BE2C (cell line): ENCODE results near the gene TDP2. TPM values are rescaled to one million over a fixed set of nuclear protein-coding genes. Genes with fewer than 3 reads are reported as not detected.

ENCODE experiments used
- DNase-seq: peaks from one replicate; pipeline ENCODE4 v3.0.0-alpha.2; 2020
- H3K27me3 ChIP-seq: fragments of 250-450 bp; sonication (Bioruptor Pico); 2 replicates; pipeline ENCODE4 v1.5.1; 2020; ENCODE audit warnings: mild to moderate bottlenecking
- H3K36me3 ChIP-seq: fragments of 250-450 bp; sonication (Bioruptor Pico); 2 replicates; pipeline ENCODE4 v1.5.1; 2020; ENCODE audit warnings: mild to moderate bottlenecking
- H3K4me1 ChIP-seq: fragments of 250-450 bp; sonication (Bioruptor Pico); 2 replicates; pipeline ENCODE4 v1.5.1; 2020
- H3K4me3 ChIP-seq: 2 replicates; pipeline ENCODE4 v1.5.1; 2011; ENCODE audit warnings: low read depth, low read length
- H3K9me3 ChIP-seq: fragments of 250-450 bp; sonication (Bioruptor Pico); 2 replicates; pipeline ENCODE4 v1.5.1; 2020
- polyA plus RNA-seq: library from polyadenylated mRNA; unstranded; fragments of >200 nt; gene quantifications from one replicate; pipeline ENCODE4 v1.2.1, GENCODE V29; 2012; ENCODE audit warnings: low read depth, missing spikeins; ENCODE audit not compliant: insufficient read length, insufficient read depth
- TF ChIP-seq, protein P1 (sequence below): IDR thresholded peaks from 2 replicates; pipeline ENCODE4 v1.5.1; 2012; ENCODE audit warnings: mild to moderate bottlenecking, low read depth, low read length

Gene TDP2, protein sequence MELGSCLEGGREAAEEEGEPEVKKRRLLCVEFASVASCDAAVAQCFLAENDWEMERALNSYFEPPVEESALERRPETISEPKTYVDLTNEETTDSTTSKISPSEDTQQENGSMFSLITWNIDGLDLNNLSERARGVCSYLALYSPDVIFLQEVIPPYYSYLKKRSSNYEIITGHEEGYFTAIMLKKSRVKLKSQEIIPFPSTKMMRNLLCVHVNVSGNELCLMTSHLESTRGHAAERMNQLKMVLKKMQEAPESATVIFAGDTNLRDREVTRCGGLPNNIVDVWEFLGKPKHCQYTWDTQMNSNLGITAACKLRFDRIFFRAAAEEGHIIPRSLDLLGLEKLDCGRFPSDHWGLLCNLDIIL
- polyA plus RNA-seq, result 45.1 TPM

DNA sequence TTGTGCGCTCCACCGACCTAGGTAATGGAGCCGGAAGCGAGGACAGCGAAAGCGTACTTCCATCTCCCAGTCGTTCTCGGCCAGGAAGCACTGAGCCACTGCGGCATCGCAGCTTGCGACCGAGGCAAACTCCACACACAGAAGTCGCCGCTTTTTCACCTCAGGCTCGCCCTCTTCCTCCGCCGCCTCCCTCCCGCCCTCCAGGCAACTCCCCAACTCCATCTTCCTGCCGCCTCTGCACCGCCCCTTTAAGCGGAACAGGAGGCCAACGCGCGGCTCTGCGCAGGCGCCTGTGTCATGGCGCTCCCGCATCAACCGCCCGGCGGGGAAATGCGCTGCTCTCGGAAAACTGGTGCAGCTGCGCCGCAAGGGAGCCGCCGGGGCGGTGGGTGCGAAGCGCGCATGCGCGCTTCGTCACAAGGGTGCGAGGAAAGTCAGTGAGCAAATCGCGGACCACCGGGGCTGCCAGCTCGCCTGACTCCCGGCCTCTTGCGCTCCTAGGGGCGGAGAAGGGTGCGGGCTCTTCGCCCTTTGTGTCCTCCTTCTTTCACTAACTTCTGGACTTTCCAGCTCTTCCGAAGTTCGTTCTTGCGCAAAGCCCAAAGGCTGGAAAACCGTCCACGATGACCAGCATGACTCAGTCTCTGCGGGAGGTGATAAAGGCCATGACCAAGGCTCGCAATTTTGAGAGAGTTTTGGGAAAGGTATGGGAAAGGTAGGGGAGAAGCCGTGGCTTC, at the start of gene TDP2, which contains the start of gene ACOT13:
TSS of gene TDP2 (minus strand) at position 259 of the 737 bp plus-strand sequence. CDS start at position 222, 37 bp downstream.
TSS of gene ACOT13 (plus strand) at position 437 of the 737 bp plus-strand sequence. CDS start at position 624, 187 bp downstream.
- peak within 1 kb of the TSS; percentile 99 for H3K4me3 ChIP-seq
- H3K9me3 ChIP-seq, result no peaks in the 10 kb centered on the region; the same call in 1 of the 2 replicates
- peaks cover 8% of the 10 kb centered on the region for H3K36me3 ChIP-seq
- TF ChIP-seq, protein P1, sequence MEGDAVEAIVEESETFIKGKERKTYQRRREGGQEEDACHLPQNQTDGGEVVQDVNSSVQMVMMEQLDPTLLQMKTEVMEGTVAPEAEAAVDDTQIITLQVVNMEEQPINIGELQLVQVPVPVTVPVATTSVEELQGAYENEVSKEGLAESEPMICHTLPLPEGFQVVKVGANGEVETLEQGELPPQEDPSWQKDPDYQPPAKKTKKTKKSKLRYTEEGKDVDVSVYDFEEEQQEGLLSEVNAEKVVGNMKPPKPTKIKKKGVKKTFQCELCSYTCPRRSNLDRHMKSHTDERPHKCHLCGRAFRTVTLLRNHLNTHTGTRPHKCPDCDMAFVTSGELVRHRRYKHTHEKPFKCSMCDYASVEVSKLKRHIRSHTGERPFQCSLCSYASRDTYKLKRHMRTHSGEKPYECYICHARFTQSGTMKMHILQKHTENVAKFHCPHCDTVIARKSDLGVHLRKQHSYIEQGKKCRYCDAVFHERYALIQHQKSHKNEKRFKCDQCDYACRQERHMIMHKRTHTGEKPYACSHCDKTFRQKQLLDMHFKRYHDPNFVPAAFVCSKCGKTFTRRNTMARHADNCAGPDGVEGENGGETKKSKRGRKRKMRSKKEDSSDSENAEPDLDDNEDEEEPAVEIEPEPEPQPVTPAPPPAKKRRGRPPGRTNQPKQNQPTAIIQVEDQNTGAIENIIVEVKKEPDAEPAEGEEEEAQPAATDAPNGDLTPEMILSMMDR, result peak; percentile 64
- no peaks in the 10 kb centered on the region for H3K27me3 ChIP-seq
- H3K4me1 ChIP-seq, result no peaks in the 10 kb centered on the region
- DNase-seq, result peak; percentile 97

DNA sequence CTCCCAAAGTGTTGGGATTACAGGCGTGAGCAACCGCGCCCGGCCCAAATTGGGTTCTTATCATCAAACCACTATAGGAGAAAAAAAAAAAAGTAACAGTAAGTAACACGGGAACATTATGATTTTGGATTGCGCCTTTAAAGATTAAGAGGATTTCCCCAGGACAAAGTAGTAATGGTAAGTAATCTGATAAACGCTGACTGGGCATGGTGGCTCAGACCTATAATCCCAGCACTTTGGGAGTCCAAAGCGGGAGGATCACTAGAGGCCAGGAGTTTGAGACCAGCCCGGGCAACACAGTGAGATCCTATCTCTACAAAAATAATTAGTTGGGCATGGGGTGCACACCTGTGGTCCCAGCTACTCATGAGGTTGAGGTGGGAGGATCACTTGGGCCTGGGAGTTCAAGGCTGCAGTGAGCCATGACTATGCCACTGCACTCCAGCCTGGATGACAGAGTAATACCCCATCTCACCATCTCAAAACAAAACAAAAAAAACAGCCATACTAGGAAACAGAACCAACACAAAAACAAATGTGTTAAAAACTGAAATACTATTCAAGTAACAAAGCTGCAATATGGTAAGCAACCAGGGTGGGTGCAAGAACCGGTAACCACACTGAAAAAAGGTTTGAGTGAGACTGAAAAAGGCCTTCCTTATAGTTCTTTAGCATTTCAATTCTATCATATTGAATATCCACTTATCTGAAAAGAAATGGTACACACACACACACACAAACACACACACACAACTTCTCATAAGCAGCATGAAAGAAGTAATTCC, 44.0 kb upstream of the TDP2 start:
- TF ChIP-seq, protein P1, result no peak
- Histone ChIP-seq H3K36me3 (peaks cover 96% of the 10 kb centered on the region), H3K4me1 (no peaks in the 10 kb centered on the region), H3K9me3 (no peaks in the 10 kb centered on the region), H3K4me3 (no peak overlapping the region), H3K27me3 (no peaks in the 10 kb centered on the region)
- DNase-seq, result no peak

DNA sequence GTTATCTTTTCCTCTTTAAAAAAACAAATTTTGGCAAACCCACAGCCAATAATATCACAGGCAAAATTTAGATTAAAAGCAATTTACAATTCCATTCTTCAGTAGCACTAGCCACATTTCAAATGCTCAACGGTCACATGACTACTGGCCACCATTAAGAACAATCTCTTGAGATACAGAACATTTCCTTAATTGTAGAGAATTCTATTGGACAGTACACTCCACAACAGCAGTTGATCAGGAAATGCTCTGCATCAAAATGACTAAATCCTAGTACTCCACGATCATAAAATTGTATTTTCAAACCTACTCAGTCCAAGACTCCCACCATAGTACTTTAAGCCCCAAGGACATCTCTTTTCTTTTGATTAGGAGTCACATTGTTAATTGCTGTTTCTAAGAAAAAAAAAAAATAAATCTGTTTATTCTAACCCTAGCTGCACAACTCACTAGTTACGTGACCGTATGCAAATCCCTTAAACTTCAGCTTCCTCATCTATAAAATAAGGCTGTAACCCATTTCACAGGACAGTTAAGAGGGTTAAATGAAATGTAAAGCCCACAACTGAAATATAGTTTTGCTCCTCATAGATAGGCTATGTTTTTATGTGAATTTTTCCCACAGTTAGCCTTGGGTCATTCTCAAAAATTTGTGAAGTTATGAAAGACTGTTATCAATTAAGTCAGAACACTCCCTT, 42.5 kb upstream of the TDP2 start:
- Histone ChIP-seq H3K4me3 (no peak overlapping the region), H3K36me3 (peaks cover 93% of the 10 kb centered on the region), H3K9me3 (no peaks in the 10 kb centered on the region), H3K27me3 (no peaks in the 10 kb centered on the region), H3K4me1 (no peaks in the 10 kb centered on the region)
- TF ChIP-seq, protein P1, result no peak
- no peak for DNase-seq

DNA sequence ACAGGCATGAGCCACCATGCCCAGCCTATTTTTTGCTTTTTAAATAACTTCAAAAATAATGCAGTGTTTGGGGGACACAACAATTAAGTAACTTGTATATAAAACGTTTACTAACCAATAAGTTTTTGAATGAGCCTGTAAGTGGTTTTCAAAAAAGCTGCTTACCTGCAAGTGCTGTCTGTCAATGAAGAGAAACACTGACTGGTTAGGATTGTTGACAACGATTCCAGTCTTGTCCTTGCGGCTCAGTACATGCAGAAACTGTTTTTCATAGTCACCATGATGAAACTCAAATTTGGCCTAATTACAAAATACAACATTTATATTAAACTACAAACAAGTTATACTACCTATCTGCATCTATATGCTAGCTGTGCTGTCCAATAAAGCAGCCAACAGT, 41.9 kb upstream of the TDP2 start:
- Histone ChIP-seq H3K27me3 (no peaks in the 10 kb centered on the region), H3K36me3 (peaks cover 93% of the 10 kb centered on the region), H3K4me3 (no peak overlapping the region), H3K9me3 (no peaks in the 10 kb centered on the region), H3K4me1 (no peaks in the 10 kb centered on the region)
- no peak for DNase-seq
- TF ChIP-seq, protein P1, result no peak

DNA sequence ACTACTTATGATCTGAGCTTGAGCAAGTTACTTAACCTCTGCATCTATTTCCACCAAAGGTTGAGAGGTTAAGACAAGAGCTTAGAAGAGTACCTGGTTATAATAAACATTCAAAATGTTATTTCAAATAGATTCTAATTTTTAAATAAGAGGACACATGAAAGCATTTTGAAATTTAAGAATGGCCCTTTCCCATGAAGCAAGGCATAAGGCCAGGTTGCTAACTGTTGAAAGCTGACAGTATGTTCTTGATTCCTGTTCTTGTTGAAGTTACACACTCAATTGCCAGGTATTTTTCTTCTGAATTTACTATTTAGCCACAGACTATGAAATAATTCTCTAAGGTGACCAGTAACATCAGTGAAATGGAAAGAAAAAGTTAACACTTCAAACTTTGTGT, 37.8 kb upstream of the TDP2 start:
- Histone ChIP-seq H3K4me3 (no peak overlapping the region), H3K9me3 (no peaks in the 10 kb centered on the region), H3K27me3 (no peaks in the 10 kb centered on the region), H3K4me1 (no peaks in the 10 kb centered on the region), H3K36me3 (peaks cover 72% of the 10 kb centered on the region)
- DNase-seq, result no peak
- TF ChIP-seq, protein P1, result no peak
